ENCODE measurements around the gene KCNA3.
A peak's percentile ranks its signal among the peaks of the same experiment; 100 is the strongest.
"Not testable (repeated sequence)": the region's sequence is repeated elsewhere in the genome, so short reads cannot be mapped to it uniquely, and the experiment has no call there.

The KCNA3 gene

DNA sequence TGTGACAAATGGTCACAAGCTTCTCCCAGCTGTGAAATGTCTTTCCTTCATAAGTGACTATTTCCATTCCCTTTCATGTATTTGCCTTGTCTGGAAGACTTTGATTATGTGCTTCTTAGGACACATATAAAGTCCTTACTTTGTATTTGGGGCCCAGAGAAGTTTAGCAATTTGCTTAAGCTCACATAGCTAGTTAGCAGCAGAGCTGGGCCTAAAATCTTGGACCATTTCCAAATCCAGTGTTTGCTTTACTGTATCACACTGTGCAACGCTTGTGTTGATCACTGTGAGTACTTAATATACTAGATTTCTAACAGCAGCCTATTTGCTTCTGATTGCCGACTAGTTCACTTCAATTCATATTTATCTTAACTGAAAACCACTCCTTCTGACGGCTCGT is 2.2 kb upstream of the KCNA3 start:
- no peak for DNase-seq

DNA sequence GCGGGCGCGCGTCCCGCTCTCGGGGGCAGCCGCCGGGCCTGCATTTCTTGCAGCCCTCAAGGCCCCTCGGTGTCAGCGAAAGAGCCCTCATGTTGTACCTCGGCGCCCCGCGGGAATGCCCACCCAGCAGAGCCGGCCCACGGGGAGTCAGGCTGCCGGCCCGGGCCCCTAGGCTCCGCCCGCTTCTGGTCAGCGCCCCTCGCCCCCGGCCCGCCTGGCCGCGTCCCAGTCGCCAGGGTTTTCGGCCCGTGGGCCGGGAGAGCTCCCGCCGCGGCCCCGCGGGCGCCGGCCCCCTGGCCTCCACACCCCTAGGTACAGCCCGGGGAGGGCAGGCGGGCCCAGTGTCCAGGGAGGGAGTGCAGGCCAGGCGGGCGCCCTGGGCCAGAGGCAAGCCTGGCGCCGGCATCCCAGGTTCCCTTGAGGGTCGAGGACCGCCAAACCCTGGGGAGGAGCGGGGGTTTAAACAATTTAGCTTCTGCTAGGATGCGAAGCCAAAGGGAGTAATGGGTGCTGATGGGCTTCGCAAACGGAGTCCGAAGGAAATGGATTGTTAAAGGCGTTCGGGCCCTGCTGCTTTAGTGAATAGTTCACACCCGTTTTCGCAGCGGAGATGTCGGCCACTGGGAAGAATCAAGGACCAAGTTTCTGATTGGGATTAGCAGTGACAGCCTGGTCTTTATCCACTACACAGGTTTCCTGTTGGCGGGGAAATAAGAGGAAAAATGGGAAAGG is 486 bp upstream of the KCNA3 start:
- no peak for DNase-seq

DNA sequence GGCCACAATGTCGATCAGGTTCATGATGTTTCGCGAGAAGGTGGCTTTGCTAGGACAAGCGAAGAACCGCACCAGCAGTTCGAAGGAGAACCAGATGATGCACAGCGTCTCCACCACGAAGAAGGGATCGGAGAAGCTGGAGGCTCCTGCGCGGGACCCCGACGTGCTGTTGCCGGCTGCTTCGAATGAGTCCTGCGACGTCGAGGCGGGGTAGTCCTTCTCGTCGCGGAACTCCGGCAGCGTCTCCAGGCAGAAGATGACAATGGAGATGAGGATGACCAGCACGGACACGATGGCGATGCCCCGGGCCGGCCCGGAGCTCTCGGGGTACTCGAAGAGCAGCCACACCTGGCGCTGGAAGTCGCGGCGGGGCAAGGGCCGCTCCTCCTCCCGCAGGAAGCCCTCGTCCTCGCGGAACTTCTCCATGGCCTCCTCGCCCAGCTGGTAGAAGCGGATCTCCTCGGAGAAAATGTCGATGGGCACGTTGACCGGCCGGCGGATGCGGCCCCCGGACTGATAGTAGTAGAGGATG is 869 bp downstream of the KCNA3 start:
- DNase-seq, result no peak

DNA sequence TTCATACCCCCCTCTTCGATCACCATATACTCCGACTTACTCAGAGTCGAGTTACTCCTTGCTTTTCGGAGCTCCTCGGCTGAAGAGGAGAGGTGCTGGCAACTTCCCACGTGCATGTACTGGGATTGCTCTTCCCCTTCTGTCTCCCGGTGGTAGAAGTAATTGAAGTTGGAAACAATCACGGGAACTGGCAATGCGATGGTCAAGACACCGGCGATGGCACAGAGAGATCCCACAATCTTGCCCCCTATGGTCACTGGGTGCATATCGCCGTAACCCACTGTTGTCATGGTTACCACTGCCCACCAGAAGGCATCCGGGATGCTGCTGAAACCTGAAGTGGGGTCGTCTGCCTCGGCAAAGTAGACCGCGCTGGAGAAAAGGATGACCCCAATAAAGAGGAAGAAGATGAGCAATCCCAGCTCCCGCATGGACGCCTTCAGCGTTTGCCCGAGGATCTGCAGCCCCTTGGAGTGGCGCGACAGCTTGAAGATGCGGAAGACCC is 1.5 kb downstream of the KCNA3 start:
- no peak for DNase-seq

DNA sequence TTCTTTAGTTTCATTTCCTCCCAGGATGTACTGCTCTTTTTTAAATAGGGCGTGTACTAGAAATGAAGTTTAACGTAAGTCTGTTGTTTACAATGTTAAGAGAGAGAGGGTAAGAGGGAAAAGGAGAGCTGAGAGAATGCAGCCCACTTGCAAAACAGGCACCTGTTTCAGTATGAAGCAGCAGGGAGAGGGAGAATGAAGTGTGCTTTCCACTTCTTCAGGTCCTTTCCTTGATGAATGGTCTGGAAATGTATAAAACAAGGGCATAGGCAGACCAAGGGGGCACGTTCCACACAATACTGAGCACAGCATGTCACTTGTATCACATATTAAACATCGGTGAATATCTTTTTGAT is 2.0 kb downstream of the KCNA3 start:
- DNase-seq, result no peak

DNA sequence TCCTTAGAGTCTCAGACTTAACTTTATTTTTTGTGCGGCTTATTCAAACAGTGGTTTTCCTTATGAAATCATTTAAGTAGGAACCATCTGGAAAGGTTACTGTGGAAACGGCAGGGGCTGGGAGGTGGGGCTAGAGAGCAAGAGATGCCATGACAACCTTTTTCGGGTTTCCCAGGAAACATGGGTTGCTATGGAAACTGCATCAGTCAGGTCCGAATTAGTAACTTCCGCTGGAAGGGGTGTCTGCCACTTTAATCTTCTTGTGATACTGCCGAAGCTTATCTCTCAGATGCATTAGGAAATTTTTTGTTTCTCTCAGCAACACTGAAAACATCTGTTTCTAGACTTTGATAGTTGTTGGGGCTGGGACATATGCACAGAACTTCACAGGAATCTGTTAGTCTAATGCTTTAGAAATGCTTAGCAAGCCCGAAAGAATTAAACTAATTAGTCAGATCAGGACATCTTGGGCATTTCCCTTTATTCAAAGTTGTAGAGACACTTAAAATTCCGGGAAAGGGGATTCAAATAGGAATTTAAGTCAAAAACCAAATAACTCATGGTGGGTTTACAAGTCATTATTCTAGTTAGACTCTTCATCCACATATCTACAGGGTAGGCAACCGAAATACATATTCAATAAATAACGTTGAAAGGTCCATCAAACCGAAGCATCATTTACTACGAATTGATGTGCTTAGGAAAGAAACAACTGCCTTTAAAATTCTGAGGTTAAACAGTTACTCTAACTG is 2.6 kb downstream of the KCNA3 start:
- peak in 1 of 2 donors; percentile 47 for DNase-seq

DNA sequence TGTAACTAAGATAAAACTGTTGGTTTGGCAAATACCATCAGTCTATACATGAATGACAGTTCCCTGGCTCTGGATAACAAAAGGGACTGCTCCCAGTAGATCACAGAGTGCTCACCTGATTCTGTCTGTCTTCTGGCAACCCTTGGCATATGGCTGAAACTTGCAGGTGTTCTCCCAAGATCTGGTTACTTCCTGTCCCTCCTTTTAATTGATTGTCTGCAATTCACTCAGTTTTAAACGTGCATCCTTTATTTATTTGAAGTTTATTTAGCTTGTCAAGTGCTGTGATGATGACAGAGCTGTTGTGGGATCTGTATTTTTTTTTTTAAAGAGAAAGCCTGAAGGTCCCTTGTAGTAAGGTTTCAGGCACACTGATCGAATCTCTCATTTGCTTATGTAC is 3.4 kb downstream of the KCNA3 start:
- no peak for DNase-seq

DNA sequence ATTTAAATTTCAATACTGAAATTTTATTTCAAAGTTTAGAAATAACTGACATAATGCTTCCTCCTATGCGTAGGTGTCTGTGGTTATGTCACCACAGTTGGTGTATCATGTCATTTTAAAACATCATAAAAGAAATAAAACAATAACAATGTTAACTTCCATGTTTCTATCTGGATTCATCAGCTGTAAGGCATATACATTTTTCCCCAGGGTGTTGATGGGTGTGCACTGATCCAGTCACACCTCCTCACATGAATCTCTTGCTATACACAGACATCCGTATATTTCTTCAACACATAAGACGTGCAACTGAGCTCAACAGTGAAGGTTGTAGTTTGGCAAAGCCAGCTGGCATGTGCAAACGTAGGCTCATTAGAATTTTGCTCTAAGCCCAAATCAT is 6.2 kb downstream of the KCNA3 start:
- no peak for DNase-seq

DNA sequence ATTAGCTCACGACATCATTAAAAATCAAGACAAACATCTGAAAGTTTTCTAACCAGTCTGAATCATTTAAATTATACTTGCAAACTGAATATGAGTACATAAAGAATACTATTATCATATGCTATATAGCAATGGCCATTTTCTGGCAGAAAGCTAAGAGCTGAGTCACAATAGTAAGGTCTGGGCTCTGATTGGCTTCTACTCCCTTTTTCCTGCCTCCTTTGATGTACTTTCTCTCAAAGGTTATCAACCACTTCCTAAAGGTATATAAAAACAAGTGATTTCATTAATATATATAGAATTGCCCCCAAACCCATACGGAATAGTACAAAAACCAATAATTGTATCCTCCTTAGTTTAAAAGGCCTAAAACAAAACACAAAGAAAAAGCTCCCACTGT is 7.0 kb downstream of the KCNA3 start:
- no peak for DNase-seq

DNA sequence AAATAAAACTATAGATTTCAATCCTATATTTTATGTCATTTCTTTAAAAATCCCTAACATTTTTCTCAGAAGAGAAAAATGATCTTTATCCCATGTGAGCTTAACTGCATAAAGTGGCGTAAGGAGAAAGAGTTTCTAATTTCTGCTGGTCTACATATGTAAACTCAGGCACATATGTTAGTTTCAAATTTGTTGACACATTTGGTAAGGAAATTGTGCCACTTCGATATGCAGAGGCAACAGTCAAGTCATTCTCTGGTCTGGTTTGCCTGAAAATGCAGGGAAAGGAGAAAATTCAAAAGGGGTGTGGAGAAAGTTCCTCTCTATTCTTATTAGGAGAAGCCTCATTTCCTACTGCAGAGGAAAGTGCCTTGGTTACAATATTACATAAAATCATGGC is 11.5 kb downstream of the KCNA3 start:
- no peak for DNase-seq

DNA sequence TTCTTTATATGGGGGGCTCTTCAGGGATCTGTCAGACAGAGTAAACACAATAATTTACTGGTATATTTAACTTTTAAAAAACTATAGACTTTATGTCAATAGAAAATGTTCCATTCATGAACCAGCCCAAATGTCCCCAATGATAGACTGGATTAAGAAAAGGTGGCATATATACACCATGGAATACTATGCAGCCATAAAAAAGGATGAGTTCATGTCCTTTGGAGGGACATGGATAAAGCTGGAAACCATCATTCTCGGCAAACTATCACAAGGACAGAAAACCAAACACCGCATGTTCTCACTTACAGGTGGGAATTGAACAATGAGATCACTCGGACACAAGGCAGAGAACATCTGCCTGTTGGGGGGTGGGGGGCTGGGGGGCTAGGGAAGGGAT is 15.2 kb downstream of the KCNA3 start:
- not testable (repeated sequence) for DNase-seq

DNA sequence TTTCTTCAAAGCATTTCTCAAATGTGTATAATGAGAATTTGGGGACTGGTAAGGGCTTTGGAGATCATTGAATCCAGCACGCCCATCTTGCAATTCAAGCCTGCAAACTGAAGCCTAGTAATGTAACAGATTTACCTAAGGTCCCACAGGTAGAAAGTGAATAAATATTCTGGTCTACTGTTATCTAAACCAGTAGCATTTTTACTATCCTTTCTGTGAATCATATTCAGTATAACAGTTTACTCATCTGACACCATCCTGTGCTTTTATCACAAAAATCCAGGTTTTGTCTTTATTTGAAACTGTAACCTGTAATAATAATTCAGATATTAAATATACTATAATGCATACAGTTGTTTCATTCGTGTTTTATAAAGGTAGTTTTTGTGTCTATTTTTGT is 17.4 kb downstream of the KCNA3 start:
- no peak for DNase-seq

DNA sequence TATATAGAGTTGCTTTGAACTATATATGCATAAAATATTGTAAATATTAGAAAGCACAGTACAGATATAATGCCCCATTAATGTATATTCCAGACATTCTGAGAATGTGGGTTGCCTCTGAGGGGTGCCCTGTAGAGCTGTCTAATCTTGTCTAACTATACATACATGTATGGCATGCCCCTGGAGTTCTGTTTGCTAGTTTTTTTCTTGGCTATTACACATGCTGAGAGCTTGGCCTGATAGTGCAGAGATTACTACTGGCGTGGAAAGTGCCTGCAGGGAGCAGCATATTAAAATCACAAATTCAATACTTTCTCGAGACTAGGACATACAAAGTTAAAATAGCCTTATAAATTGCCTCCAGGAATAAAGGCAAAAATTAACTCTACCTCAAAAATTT is 24.1 kb downstream of the KCNA3 start:
- no peak for DNase-seq

DNA sequence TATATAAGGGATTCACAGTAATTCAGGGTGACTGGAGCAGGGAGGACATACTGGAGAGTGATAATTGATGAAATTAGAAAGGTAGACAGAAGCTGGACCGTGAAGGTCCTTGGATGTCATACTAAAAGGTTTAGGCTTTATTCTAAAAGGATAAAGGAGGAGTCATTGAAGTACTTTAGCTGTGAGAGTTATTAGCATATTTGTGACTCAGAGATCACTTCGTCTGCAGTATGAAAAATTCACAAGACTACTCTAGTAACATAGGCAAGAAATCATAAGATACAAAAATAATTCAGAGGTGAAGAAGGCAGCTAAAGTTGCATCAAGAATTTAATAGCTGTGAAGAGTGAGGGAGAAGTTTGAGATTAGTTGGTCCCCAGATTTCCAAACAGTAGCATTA is 26.3 kb downstream of the KCNA3 start:
- DNase-seq, result no peak

DNA sequence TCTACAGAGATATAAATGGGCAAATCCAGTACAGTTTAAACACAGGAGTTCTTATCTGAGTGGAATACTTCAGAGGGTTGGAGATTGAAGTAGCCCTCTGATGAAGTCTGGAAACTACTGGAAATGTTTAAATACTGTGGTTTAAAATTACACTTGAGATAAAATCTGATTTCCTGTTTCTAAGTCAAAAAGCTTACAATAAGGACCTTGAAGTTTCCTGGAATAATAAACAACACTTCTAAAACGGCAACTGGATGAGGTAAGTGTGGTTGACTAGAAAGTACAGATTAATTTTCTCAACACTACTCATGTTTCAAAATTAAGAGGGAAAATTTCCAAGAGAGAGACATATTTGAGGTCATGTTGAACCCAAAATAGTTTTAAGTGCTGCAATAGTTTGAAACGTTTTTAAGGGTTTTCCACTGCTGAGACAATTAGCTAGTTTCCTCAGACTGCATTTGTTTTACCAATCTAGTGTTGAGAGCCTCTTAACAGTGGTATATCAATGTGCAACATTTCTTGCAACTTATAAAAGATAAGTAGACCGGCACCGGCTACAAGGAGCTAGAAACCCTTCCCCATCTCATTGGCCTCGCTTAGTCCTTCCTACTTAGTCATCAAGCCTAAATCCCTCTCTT is 27.4 kb downstream of the KCNA3 start:
- DNase-seq, result no peak

DNA sequence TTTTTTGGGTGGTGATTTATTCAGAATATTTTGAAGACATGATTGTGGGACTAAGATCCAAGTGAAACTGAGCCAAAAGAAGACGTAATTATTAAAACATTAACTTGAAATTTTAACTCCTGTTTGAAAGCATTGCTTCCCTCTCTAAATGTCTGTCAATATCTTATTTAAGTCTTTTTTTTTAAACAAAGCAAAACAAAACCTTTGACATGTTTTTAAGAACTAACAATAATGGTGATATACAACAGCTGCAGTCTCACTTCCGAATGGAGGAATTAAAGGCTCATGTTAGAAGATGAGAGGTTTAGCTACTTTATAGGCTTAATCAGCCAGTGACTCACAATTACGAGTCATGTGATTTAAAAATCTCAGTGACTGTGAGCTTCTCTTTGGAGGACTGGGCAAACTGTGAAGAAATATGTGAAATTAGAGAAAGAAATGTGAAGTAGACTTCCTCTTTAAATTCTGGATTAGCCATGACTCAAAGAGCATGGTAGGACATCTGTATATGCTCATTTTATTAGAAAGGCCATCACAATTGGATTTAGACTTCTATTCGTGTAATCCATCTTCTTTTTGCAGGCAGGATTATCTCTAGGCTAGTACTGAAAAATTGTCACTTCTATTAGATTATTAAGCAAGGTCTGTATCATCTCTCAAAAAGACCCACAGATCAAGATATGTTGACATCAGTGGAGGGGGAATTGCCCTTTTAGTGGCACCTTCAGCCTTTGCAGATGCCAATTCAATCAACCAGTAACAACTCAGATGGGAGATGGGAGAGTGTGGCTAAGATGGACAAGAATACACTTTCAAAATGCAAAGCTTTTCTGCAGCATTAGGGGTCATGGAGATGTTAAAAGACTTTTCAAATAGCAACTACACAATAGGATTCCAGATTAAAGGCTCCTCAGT is 28.7 kb downstream of the KCNA3 start:
- DNase-seq, result no peak

DNA sequence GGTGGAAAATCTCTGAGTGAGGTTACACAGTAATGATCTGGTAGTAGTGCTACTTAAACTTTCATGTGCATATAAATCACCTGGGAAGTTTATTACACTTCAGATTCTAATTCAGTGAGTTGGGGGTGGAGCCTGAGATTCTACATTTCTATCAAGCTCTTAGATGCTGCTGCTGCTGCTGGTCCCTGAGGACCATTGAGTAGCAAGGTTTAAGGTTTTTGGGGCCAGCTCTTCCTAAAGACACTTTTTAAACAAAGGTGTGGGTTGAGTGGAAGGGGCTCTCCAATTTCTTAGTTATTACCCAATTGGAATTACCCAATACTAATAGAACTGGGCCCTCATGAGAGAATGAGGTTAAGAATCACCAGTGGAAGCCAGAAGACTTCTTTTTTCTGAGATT is 29.5 kb downstream of the KCNA3 start:
- no peak for DNase-seq

DNA sequence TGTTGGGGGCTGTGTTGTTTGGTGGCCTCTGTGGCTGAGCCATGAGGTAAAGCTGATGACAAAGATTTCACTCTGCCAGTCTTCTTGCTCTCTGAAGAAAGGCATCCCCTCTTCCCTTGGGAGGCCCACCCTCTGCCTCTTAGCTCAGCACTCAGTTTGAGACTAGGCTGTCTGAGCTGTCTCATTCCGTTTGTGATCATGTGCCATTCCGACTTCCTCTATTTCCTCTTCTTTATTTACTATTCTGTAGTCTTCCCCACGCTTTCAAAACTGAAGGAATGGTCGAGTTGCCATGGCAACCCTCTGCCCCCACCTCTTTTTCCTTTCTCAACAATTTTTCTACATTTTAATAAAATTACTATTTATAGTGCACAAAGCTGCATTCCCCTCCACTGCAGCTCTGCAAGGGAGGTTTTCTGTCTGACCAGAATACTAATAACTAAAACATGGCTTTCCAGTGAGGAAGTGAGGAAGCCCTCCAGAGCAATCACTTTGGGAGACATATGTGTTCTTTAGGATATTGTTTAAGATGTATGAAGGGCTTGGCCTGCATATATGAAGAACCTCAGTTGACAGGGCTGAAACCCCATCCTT is 30.8 kb downstream of the KCNA3 start:
- peak in 1 of 2 donors; percentile 6 for DNase-seq

DNA sequence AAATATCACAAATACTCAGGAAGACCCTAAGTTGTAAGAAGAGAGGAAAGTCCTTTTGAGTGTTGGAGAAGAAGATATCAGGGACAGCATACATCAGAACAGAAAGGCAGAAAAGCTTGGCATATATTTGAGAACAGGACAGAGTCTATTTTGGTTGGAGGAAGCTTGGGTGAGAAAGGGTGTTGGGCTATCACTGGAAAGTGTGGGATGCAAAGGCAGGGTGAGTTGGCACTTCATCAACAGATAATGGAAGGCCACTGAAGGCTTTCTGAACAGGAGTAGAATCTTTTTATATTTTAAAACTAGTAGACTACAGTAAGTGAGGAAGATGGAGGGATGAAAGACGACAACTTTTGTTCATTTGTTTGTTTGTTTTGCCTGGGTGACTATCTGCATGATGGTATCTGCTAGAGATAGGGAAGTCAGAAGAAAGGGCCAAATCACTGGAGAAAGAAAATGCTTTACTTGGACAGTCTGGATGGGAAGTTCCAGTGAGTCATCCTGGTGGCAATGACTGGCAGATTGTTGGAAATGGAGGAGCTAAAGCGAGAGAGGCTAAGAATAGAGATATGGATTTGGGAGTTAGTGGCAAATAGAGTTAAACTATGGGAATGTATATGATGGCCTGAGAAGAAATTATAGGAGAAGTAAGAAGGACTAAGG is 34.9 kb downstream of the KCNA3 start:
- DNase-seq, result no peak

DNA sequence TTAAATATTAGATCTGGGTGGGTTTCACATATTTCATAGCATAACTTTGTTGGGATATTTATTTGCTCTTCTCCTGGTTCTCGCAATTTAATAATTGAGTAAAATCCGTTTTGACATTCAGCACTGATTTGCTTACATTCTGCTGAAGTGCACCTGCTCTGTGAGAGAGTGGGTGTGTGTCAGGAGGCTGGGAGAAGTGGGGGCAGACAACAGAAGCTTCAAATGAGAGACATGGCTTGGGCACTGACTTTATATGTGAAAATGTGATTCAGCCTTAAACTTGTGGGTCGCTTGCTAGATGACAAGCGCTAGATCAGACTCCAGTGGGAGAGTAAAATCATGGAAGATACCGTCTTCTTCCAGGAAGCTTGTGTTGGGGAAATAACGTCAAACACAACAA is 36.2 kb downstream of the KCNA3 start:
- no peak for DNase-seq

DNA sequence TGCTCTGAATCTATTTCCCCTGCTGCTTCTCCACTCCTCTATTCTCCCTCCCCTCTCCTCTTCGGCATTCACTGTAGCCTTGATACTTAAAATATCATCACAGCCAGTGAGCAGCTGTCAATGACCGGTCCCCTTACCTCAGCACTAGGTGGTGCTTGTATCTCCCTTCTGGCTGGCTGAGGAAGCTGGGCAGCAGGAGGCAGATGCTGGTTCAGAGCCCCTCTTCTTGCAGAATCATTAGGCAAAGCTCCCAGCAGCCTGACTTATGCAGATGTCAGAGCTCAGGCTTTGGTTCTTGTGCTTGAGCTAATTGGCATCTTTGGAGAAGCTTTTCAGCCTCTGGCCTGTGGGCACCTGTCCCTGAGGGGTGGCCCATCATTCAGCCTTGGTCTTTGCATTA is 36.7 kb downstream of the KCNA3 start:
- DNase-seq, result no peak

DNA sequence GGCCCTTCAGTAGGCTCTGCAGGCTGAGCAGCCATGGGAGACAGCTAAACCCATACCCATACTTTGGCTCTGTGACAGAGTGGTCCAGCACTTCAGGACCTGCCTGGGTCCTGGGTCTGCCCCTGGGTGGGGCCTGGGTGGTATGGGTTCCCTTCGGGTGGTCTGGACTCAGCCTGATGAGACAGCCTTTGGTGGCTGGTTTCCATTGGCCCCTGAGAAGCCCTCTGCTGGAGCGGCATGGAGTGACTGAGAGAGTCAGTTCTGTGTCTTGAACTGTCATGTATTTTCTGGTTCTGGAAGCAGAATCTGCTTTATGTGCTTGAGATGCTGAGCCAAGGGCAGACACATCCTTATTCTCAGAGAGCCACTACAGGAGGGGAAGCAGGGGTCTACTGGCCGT is 37.3 kb downstream of the KCNA3 start:
- no peak for DNase-seq
